ENCODE results near the gene USP6. TPM values are rescaled to one million over a fixed set of nuclear protein-coding genes. Genes with fewer than 3 reads are reported as not detected.
"Not testable (repeated sequence)": the region's sequence is repeated elsewhere in the genome, so short reads cannot be mapped to it uniquely, and the experiment has no call there.

USP6 gene
- total and polyA plus RNA-seq, 4 donors = under 0.01 to 0.18 (median 0.05) TPM; not detected in 1

DNA sequence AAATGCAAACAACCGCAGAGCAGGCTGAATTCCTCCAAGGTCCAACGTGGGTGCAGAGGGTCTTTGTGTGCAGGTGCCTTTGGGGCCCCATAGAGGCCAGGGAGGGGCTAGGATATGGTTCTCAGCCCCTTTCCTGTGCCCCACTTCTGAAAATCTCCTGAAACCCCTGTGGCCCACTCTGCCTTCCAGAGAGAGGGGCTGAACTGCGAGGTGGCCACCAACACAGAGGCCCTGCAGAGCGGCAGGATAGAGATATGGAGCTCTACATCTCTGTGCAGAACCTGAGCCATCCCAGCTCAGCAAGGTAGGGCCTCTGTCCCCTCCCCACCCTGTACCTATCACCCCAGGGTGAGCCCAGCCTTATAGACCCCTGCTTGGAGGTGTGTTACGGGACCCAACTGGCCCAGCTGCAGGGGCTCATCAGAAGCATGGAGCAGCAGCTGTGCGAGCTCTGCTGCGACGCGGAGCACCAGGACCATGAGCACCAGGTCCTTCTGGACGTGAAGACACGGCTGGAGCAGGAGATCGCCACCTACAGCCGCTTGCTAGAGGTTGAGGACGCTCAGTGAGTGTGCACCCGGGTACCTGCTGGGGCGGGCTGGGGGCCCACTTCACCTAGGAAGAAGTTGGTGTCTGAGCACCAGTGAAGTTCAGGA is 5.5 kb downstream of the USP6 start:
- H3K27me3 ChIP-seq (ENCODE audit: control insufficient read depth in 4 of 4, insufficient read depth in 4 of 4, low read length in 3 of 4) = peaks cover 0 to 2% (median under 1%) of the 10 kb centered on the region in 4 donors
- H3K27ac ChIP-seq (ENCODE audit: low read depth in 1 of 2, low read length in 2 of 2) = no peak overlapping the region
- H3K36me3 ChIP-seq (ENCODE audit: control insufficient read depth in 4 of 4, insufficient read depth in 3 of 4, low read depth in 1 of 4, low read length in 3 of 4) = no peaks in the 10 kb centered on the region
- H3K4me1 ChIP-seq (ENCODE audit: control insufficient read depth in 4 of 4, insufficient read depth in 4 of 4, low read length in 3 of 4) = peaks cover 0 to 6% (median 4%) of the 10 kb centered on the region in 4 donors
- H3K9ac ChIP-seq (ENCODE audit: low read depth in 1 of 2, low read length in 2 of 2) = no peak overlapping the region
- TF ChIP-seq EGR1 (IDR thresholded peaks at IDR 0.05; ENCODE audit: low read depth in 2 of 2) (no peak), NR2F2 (IDR thresholded peaks at IDR 0.05) (no peak), FOXA1 (IDR thresholded peaks at IDR 0.05) (no peak), SP1 (IDR thresholded peaks at IDR 0.05) (no peak), RAD21 (IDR thresholded peaks at IDR 0.05) (no peak), CTCF (IDR thresholded peaks at IDR 0.05; ENCODE audit: low read depth, low read length, missing input control) (no peak), FOXA2 (IDR thresholded peaks at IDR 0.05) (no peak), JUND (IDR thresholded peaks at IDR 0.05) (no peak), TAF1 (conservative IDR thresholded peaks at IDR 0.05) (no peak), ZBTB33 (IDR thresholded peaks at IDR 0.05) (no peak), HNF4G (IDR thresholded peaks at IDR 0.05) (no peak), RXRA (IDR thresholded peaks at IDR 0.05) (no peak), GABPA (IDR thresholded peaks at IDR 0.05 in 1 of 2, conservative IDR thresholded peaks at IDR 0.05 in 1 of 2) (no peak), YY1 (IDR thresholded peaks at IDR 0.05) (no peak), HNF4A (conservative IDR thresholded peaks at IDR 0.05) (no peak)
- TF ChIP-seq, protein P1, sequence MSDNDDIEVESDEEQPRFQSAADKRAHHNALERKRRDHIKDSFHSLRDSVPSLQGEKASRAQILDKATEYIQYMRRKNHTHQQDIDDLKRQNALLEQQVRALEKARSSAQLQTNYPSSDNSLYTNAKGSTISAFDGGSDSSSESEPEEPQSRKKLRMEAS (IDR thresholded peaks at IDR 0.05) = no peak
- TF ChIP-seq, protein P2, sequence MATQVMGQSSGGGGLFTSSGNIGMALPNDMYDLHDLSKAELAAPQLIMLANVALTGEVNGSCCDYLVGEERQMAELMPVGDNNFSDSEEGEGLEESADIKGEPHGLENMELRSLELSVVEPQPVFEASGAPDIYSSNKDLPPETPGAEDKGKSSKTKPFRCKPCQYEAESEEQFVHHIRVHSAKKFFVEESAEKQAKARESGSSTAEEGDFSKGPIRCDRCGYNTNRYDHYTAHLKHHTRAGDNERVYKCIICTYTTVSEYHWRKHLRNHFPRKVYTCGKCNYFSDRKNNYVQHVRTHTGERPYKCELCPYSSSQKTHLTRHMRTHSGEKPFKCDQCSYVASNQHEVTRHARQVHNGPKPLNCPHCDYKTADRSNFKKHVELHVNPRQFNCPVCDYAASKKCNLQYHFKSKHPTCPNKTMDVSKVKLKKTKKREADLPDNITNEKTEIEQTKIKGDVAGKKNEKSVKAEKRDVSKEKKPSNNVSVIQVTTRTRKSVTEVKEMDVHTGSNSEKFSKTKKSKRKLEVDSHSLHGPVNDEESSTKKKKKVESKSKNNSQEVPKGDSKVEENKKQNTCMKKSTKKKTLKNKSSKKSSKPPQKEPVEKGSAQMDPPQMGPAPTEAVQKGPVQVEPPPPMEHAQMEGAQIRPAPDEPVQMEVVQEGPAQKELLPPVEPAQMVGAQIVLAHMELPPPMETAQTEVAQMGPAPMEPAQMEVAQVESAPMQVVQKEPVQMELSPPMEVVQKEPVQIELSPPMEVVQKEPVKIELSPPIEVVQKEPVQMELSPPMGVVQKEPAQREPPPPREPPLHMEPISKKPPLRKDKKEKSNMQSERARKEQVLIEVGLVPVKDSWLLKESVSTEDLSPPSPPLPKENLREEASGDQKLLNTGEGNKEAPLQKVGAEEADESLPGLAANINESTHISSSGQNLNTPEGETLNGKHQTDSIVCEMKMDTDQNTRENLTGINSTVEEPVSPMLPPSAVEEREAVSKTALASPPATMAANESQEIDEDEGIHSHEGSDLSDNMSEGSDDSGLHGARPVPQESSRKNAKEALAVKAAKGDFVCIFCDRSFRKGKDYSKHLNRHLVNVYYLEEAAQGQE (IDR thresholded peaks at IDR 0.05) = no peak
- TF ChIP-seq, protein P3, sequence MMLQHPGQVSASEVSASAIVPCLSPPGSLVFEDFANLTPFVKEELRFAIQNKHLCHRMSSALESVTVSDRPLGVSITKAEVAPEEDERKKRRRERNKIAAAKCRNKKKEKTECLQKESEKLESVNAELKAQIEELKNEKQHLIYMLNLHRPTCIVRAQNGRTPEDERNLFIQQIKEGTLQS (IDR thresholded peaks at IDR 0.05) = no peak
- no peak overlapping the region for H3K4me3 ChIP-seq (ENCODE audit: low read depth in 1 of 3, low read length in 3 of 3)
- no peak for DNase-seq (ENCODE audit: low spot score)
- 93% methylated on average over 16 of the region's 16 CpGs for WGBS
- H3K9me3 ChIP-seq (ENCODE audit: control insufficient read depth in 4 of 4, low read length in 3 of 4) = peaks cover 0 to 5% (median 4%) of the 10 kb centered on the region in 4 donors

DNA sequence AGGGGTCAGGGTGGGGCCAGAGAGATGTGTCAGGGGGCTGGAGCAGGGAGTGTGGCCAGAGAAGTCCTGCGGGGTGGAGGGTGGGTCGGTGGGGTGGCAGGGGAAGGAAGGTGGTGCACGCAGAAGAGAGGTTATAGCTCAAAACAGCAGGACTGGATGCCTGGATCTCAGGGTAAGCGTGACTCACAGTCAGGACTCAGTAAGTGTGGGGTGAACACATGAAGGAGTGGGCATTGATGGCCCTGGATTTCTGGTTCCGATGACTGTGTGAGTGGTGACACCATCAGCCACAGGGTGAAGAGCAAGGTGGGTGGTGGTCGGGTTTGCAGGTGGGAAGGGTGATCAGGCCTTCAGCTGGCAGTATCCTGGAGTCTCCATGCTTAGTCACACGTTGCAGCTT is 6.2 kb downstream of the USP6 start:
- H3K27ac ChIP-seq (ENCODE audit: low read depth in 1 of 2, low read length in 2 of 2); H3K27me3 ChIP-seq (ENCODE audit: control insufficient read depth in 4 of 4, insufficient read depth in 4 of 4, low read length in 3 of 4); H3K4me3 ChIP-seq (ENCODE audit: low read depth in 1 of 3, low read length in 3 of 3); H3K4me1 ChIP-seq (ENCODE audit: control insufficient read depth in 4 of 4, insufficient read depth in 4 of 4, low read length in 3 of 4); H3K9me3 ChIP-seq (ENCODE audit: control insufficient read depth in 4 of 4, low read length in 3 of 4); H3K9ac ChIP-seq (ENCODE audit: low read depth in 1 of 2, low read length in 2 of 2); DNase-seq (ENCODE audit: low spot score); H3K36me3 ChIP-seq (ENCODE audit: control insufficient read depth in 4 of 4, insufficient read depth in 3 of 4, low read depth in 1 of 4, low read length in 3 of 4): not testable (repeated sequence)
- 73% methylated on average over 7 of the region's 7 CpGs for WGBS
